GM23248 (cell line): ENCODE results near the gene EPHB4. TPM values are rescaled to one million over a fixed set of nuclear protein-coding genes. Genes with fewer than 3 reads are reported as not detected.

ENCODE experiments used
- DNase-seq: peaks from one replicate; pipeline ENCODE4 v3.0.0-alpha.2; 2015
- H2AFZ ChIP-seq: fragments of 200-600 bp; sonication (generic); 2 replicates; pipeline ENCODE4 v1.6.1; 2016; ENCODE audit warnings: antibody characterized with exemption
- H3F3A ChIP-seq: fragments of 200-600 bp; sonication (generic); 2 replicates; pipeline ENCODE4 v1.6.1; 2016; ENCODE audit warnings: mild to moderate bottlenecking, antibody characterized with exemption, mixed run types; ENCODE audit not compliant: insufficient read depth
- H3K27ac ChIP-seq: fragments of 200-600 bp; sonication (generic); 2 replicates; pipeline ENCODE4 v1.5.1; 2016; ENCODE audit warnings: mild to moderate bottlenecking
- H3K27me3 ChIP-seq: fragments of 200-600 bp; sonication (generic); replicated peaks from 2 replicates; pipeline ENCODE4 v1.6.1; 2016; ENCODE audit warnings: mild to moderate bottlenecking; ENCODE audit not compliant: insufficient read depth
- H3K36me3 ChIP-seq: fragments of 200-600 bp; sonication (generic); 2 replicates; pipeline ENCODE4 v1.6.1; 2016; ENCODE audit warnings: low read depth, mild to moderate bottlenecking
- H3K4me1 ChIP-seq: fragments of 200-600 bp; sonication (generic); 2 replicates; pipeline ENCODE4 v1.6.1; 2016; ENCODE audit warnings: mild to moderate bottlenecking; ENCODE audit not compliant: insufficient read depth
- H3K4me2 ChIP-seq: fragments of 200-600 bp; sonication (generic); one replicate; pipeline ENCODE4 v1.6.1; 2016; ENCODE audit warnings: mild to moderate bottlenecking; ENCODE audit not compliant: unreplicated experiment
- H3K4me3 ChIP-seq: fragments of 200-600 bp; sonication (generic); 2 replicates; pipeline ENCODE4 v1.5.1; 2016; ENCODE audit warnings: mild to moderate bottlenecking
- H3K79me2 ChIP-seq: fragments of 200-600 bp; sonication (generic); 2 replicates; pipeline ENCODE4 v1.6.1; 2016; ENCODE audit warnings: mild to moderate bottlenecking; ENCODE audit not compliant: insufficient read depth
- H3K9ac ChIP-seq: fragments of 200-600 bp; sonication (generic); 2 replicates; pipeline ENCODE4 v1.6.1; 2016; ENCODE audit warnings: mild to moderate bottlenecking
- H3K9me2 ChIP-seq: fragments of 200-600 bp; sonication (generic); 2 replicates; pipeline ENCODE4 v1.6.1; 2016; ENCODE audit warnings: mixed run types, mild to moderate bottlenecking, moderate library complexity; ENCODE audit not compliant: insufficient read depth
- H3K9me3 ChIP-seq: fragments of 200-600 bp; sonication (generic); one replicate; pipeline ENCODE4 v1.6.1; 2017; ENCODE audit warnings: low read depth
- H4K20me1 ChIP-seq: fragments of 200-600 bp; sonication (generic); 2 replicates; pipeline ENCODE4 v1.6.0; 2016; ENCODE audit not compliant: insufficient read depth
- EZH2 ChIP-seq: fragments of 200-600 bp; sonication (generic); IDR thresholded peaks from 2 replicates; pipeline ENCODE4 v1.6.1; 2018; ENCODE audit warnings: antibody characterized with exemption, mild to moderate bottlenecking; ENCODE audit not compliant: insufficient read depth, poor library complexity, severe bottlenecking
- EZH2phosphoT487 ChIP-seq: fragments of 200-600 bp; sonication (generic); IDR thresholded peaks from 2 replicates; pipeline ENCODE4 v1.6.1; 2018; ENCODE audit warnings: antibody characterized with exemption, moderate library complexity, mild to moderate bottlenecking, low read depth; ENCODE audit not compliant: insufficient read depth
- WGBS, 2 experiments: methylation state at CpG; one replicate each; pipeline ENCODE4 v1.1.6; 2015 to 2017; ENCODE audit warnings: low lambda C conversion rate in 2 of 2, low coverage in 1 of 2; ENCODE audit errors: missing lambda C conversion rate in 2 of 2; 5-methylcytosine and 5-hydroxymethylcytosine counted together
- in situ Hi-C: fragments of 300-500 bp; cut with MboI; formaldehyde crosslinking; loops from 2 replicates; pipeline ENCODE4 v1.15.0; 2020
- polyA plus RNA-seq: library from polyadenylated mRNA; unstranded; fragments of >200 nt; fragmentation: Nextera tagmentation; extraction: Ambion mirVana; gene quantifications from 2 replicates; pipeline ENCODE4 v1.2.1, GENCODE V29; 2016
- total RNA-seq: library from RNA; depleted of rRNA; stranded (reverse); fragments of >200 nt; shearing (Covaris generic); gene quantifications from 2 replicates; pipeline ENCODE4 v1.2.3, GENCODE V29; 2014

Gene EPHB4
- total and polyA plus RNA-seq, 2 experiments from 2014 or later = 6.7 to 32.9 TPM

GRCh38 chr7:100824499-100825214, 2.7 kb downstream of the EPHB4 start:
- WGBS, 2 experiments = 34 to 50% methylated on average over 13 to 18 of the region's 18 CpGs
- no peaks in the 10 kb centered on the region for H3K27me3 ChIP-seq
- no peak overlapping the region for H3K27ac ChIP-seq
- H3K79me2 ChIP-seq = peaks cover 23% of the 10 kb centered on the region
- H4K20me1 ChIP-seq = no peaks in the 10 kb centered on the region
- H3K4me3 ChIP-seq = peak overlapping the region; percentile 90; the same call in 1 of the 2 replicates
- H3K9me2 ChIP-seq = no peaks in the 10 kb centered on the region
- H3K36me3 ChIP-seq = no peaks in the 10 kb centered on the region
- TF ChIP-seq EZH2phosphoT487 (no peak), EZH2 (no peak)
- H3K4me1 ChIP-seq = 0 out of 2 replicates have a peak, but pooled peaks cover 14% of the 10 kb centered on the region
- H3K9ac ChIP-seq = no peak overlapping the region
- H3K4me2 ChIP-seq = peak overlapping the region; percentile 83
- in situ Hi-C loops = no loop called here
- no peaks in the 10 kb centered on the region for H3F3A ChIP-seq
- peak; percentile 20 for DNase-seq
- no peaks in the 10 kb centered on the region for H3K9me3 ChIP-seq
- H2AFZ ChIP-seq = no peak overlapping the region

- in situ Hi-C loops = no loop called here
Observed at GRCh38 chr7:100823534-100823933, 3.8 kb downstream of the EPHB4 start.

GRCh38 chr7:100823140-100823525, 4.2 kb downstream of the EPHB4 start:
- in situ Hi-C loops = no loop called here
- DNase-seq = no peak
- no peak overlapping the region for H3K27ac ChIP-seq
- no peaks in the 10 kb centered on the region for H4K20me1 ChIP-seq
- no peaks in the 10 kb centered on the region for H3K9me3 ChIP-seq
- H3F3A ChIP-seq = no peaks in the 10 kb centered on the region
- 0 out of 2 replicates have a peak, but pooled peaks cover 14% of the 10 kb centered on the region for H3K4me1 ChIP-seq
- H3K4me2 ChIP-seq = no peak overlapping the region
- no peaks in the 10 kb centered on the region for H3K9me2 ChIP-seq
- no peaks in the 10 kb centered on the region for H3K36me3 ChIP-seq
- 74 to 77% methylated on average over 7 of the region's 7 CpGs for WGBS, 2 experiments
- H3K27me3 ChIP-seq = no peaks in the 10 kb centered on the region
- TF ChIP-seq EZH2 (no peak), EZH2phosphoT487 (no peak)
- H2AFZ ChIP-seq = no peak overlapping the region
- H3K9ac ChIP-seq = no peak overlapping the region
- peaks cover 23% of the 10 kb centered on the region for H3K79me2 ChIP-seq
- H3K4me3 ChIP-seq = no peak overlapping the region

More at GRCh38 chr7:100823534-100823933, 3.8 kb downstream of the EPHB4 start:
- no peak for DNase-seq
- Histone ChIP-seq H3K27ac (no peak overlapping the region), H4K20me1 (no peaks in the 10 kb centered on the region), H3K9me3 (no peaks in the 10 kb centered on the region), H3K27me3 (no peaks in the 10 kb centered on the region), H3K9ac (no peak overlapping the region), H2AFZ (no peak overlapping the region), H3K4me1 (0 out of 2 replicates have a peak, but pooled peaks cover 14% of the 10 kb centered on the region), H3K79me2 (peaks cover 23% of the 10 kb centered on the region), H3K36me3 (no peaks in the 10 kb centered on the region), H3K4me3 (no peak overlapping the region), H3F3A (no peaks in the 10 kb centered on the region), H3K4me2 (no peak overlapping the region), H3K9me2 (no peaks in the 10 kb centered on the region)
- TF ChIP-seq EZH2 (no peak), EZH2phosphoT487 (no peak)
- 95 to 96% methylated on average over 31 of the region's 31 CpGs for WGBS, 2 experiments

- 0 out of 2 replicates have a peak, but pooled peaks cover 14% of the 10 kb centered on the region for H3K4me1 ChIP-seq
- H3K9me3 ChIP-seq = no peaks in the 10 kb centered on the region
- TF ChIP-seq EZH2 (no peak), EZH2phosphoT487 (no peak)
- H3F3A ChIP-seq = no peaks in the 10 kb centered on the region
- no peak overlapping the region for H3K27ac ChIP-seq
- no peak overlapping the region for H2AFZ ChIP-seq
- in situ Hi-C loops = no loop called here
- no peaks in the 10 kb centered on the region for H3K27me3 ChIP-seq
- 91 to 92% methylated on average over 33 to 41 of the region's 43 CpGs for WGBS, 2 experiments
- H3K79me2 ChIP-seq = peaks cover 23% of the 10 kb centered on the region
- H3K36me3 ChIP-seq = no peaks in the 10 kb centered on the region
- no peaks in the 10 kb centered on the region for H3K9me2 ChIP-seq
- H4K20me1 ChIP-seq = no peaks in the 10 kb centered on the region
- H3K9ac ChIP-seq = no peak overlapping the region
- DNase-seq = no peak
- no peak overlapping the region for H3K4me3 ChIP-seq
- H3K4me2 ChIP-seq = no peak overlapping the region
Observed at GRCh38 chr7:100822236-100823139, 4.8 kb downstream of the EPHB4 start.
